GM12878 (cell line): Measurements from ENCODE around the gene KCNMB3. TPM values are rescaled to one million over a fixed set of nuclear protein-coding genes. Genes with fewer than 3 reads are reported as not detected.

Experiments
- ATAC-seq: fragments of 200-7000 bp; cut with Tn5 transposase; 3 replicates; pipeline ENCODE4 v1.9.1; 2020; ENCODE audit warnings: mild to moderate bottlenecking, moderate library complexity
- BruUV-seq: library from RNA; stranded (reverse); fragments of 400-500 nt; replicated peaks from 2 replicates; lab custom pipeline; 2021; lab: Mats Ljungman, UMichigan
- CTCF ChIA-PET: fragments of 300-600 bp; sonication (Branson Sonifier 250); formaldehyde crosslinking; extraction: SDS; loops from one replicate; lab custom pipeline; 2021; ENCODE audit warnings: inconsistent platforms; lab: Yijun Ruan, JAX
- POLR2A ChIA-PET: fragments of 350-600 bp; formaldehyde crosslinking; extraction: SDS; loops from one replicate; lab custom pipeline; 2021; ENCODE audit warnings: inconsistent platforms; lab: Charles Lee
- RAD21 ChIA-PET: fragments of 300-600 bp; sonication (Branson Sonifier 250); formaldehyde crosslinking; loops from one replicate; lab custom pipeline; 2023; ENCODE audit warnings: antibody characterized with exemption; ENCODE audit not compliant: unreplicated experiment; lab: Charles Lee
- SMC1A ChIA-PET: fragments of 300-600 bp; sonication (Branson Sonifier 250); formaldehyde crosslinking; loops from one replicate; lab custom pipeline; 2023; ENCODE audit not compliant: unreplicated experiment, uncharacterized antibody; lab: Charles Lee
- DNase-seq: peaks from one replicate; pipeline ENCODE4 v3.0.0-alpha.2; 2011; ENCODE audit warnings: low read depth, low spot score
- FAIRE-seq: peaks from 3 replicates; lab custom pipeline; 2011; peaks lifted over from hg19 to GRCh38; lab: Jason Lieb, UNC
- H2AFZ ChIP-seq: 2 replicates; pipeline ENCODE4 v1.6.0; 2011; ENCODE audit warnings: low read depth, low read length, control low read depth; ENCODE audit not compliant: control insufficient read depth
- H3K27ac ChIP-seq: 2 replicates; pipeline ENCODE4 v1.5.1; 2011; ENCODE audit warnings: control low read depth; ENCODE audit not compliant: control insufficient read depth, insufficient read depth
- H3K27me3 ChIP-seq, 2 experiments: replicated peaks in 1 of 2; 2 replicates each; pipeline versions ENCODE4 v1.6.0 to v1.6.1; 2011; ENCODE audit warnings: low read length in 1 of 2; ENCODE audit not compliant: control insufficient read depth in 2 of 2, insufficient read depth in 2 of 2
- H3K36me3 ChIP-seq, 2 experiments: 2 replicates each; pipeline ENCODE4 v1.5.1; 2011; ENCODE audit warnings: low read length in 1 of 2; ENCODE audit not compliant: control insufficient read depth in 2 of 2, insufficient read depth in 2 of 2
- H3K4me1 ChIP-seq: 2 replicates; pipeline ENCODE4 v1.6.1; 2011; ENCODE audit warnings: mild to moderate bottlenecking, low read length, moderate library complexity, mixed read lengths; ENCODE audit not compliant: control insufficient read depth, insufficient read depth
- H3K4me2 ChIP-seq: 2 replicates; pipeline ENCODE4 v1.6.0; 2011; ENCODE audit warnings: control low read depth; ENCODE audit not compliant: control insufficient read depth, insufficient read depth
- H3K4me3 ChIP-seq: fragments of 200-600 bp; sonication (generic); 2 replicates; pipeline ENCODE4 v1.5.1; 2016
- H3K79me2 ChIP-seq: 2 replicates; pipeline ENCODE4 v1.6.0; 2011; ENCODE audit warnings: low read length; ENCODE audit not compliant: control insufficient read depth, insufficient read depth
- H3K9ac ChIP-seq: 2 replicates; pipeline ENCODE4 v1.8.0; 2011; ENCODE audit warnings: low read length, control low read depth, mixed read lengths; ENCODE audit not compliant: control insufficient read depth, insufficient read depth
- H3K9me3 ChIP-seq: replicated peaks from 3 replicates; pipeline ENCODE4 v1.5.1; 2011; ENCODE audit warnings: mild to moderate bottlenecking, low read length; ENCODE audit not compliant: control insufficient read depth, insufficient read depth
- H4K20me1 ChIP-seq: 2 replicates; pipeline ENCODE4 v1.6.0; 2011; ENCODE audit not compliant: control insufficient read depth, insufficient read depth
- ATF7 ChIP-seq: fragments of 450-650 bp; IDR thresholded peaks from 2 replicates; pipeline ENCODE4 v1.6.1; 2016; ENCODE audit warnings: low read depth, mild to moderate bottlenecking
- CBFB ChIP-seq: IDR thresholded peaks from 2 replicates; pipeline ENCODE4 v1.6.1; 2016; ENCODE audit warnings: antibody characterized with exemption, low read depth
- CBX3 ChIP-seq: fragments of 200-600 bp; sonication (generic); IDR thresholded peaks from 2 replicates; pipeline ENCODE4 v1.6.1; 2016; ENCODE audit warnings: low read depth, borderline replicate concordance
- CREM ChIP-seq: IDR thresholded peaks from 2 replicates; pipeline ENCODE4 v1.6.1; 2014; ENCODE audit warnings: antibody characterized with exemption, low read depth
- HDAC2 ChIP-seq: fragments of 200-600 bp; sonication (generic); IDR thresholded peaks from 2 replicates; pipeline ENCODE4 v1.6.1; 2017
- JUNB ChIP-seq: IDR thresholded peaks from 2 replicates; pipeline ENCODE4 v1.6.1; 2016; ENCODE audit warnings: antibody characterized with exemption, mild to moderate bottlenecking
- NFIC ChIP-seq: IDR thresholded peaks from 2 replicates; pipeline ENCODE4 v1.6.1; 2012; ENCODE audit warnings: low read depth, mild to moderate bottlenecking, inconsistent platforms, low read length, moderate library complexity
- SIN3A ChIP-seq: IDR thresholded peaks from 2 replicates; pipeline ENCODE4 v1.6.1; 2012; ENCODE audit warnings: low read depth, low read length, improper control_type of control experiment
- TCF12 ChIP-seq: IDR thresholded peaks from 2 replicates; pipeline ENCODE4 v1.6.1; 2011; ENCODE audit warnings: low read depth, mild to moderate bottlenecking, low read length
- YBX1 ChIP-seq: fragments of 450-650 bp; IDR thresholded peaks from 2 replicates; pipeline ENCODE4 v1.6.1; 2016; ENCODE audit warnings: antibody characterized with exemption
- ZBED1 ChIP-seq: IDR thresholded peaks from 2 replicates; pipeline ENCODE4 v1.6.1; 2016; ENCODE audit warnings: borderline replicate concordance
- WGBS: methylation state at CpG from one replicate; pipeline ENCODE4 v1.1.6; 2016; ENCODE audit warnings: low lambda C conversion rate; ENCODE audit not compliant: insufficient replicate concordance, insufficient coverage; ENCODE audit errors: missing lambda C conversion rate; 5-methylcytosine and 5-hydroxymethylcytosine counted together
- in situ Hi-C: fragments of 300-500 bp; cut with MboI; formaldehyde crosslinking; loops from 9 replicates; pipeline ENCODE4 v1.14.3; 2018; ENCODE audit warnings: mixed read lengths
- intact Hi-C: fragments of 100-400 bp; cut with micrococcal nuclease; formaldehyde crosslinking; loops from one replicate; pipeline ENCODE4 v1.14.2; 2022; ENCODE audit not compliant: unreplicated experiment
- polyA plus RNA-seq, 11 experiments: library from polyadenylated mRNA; depleted of rRNA in 4 of 11; unstranded in 6 of 11; stranded (reverse) in 5 of 11; fragments of >200 nt; fragmentation: Nextera tagmentation in 4 of 11; fragmentation: Illumina TruSeq in 1 of 11; extraction: Ambion mirVana in 4 of 11; extraction: Trizol in 1 of 11; gene quantifications; 1 replicate in 1 of 11; 2 replicates in 10 of 11; pipeline versions ENCODE4 v1.2.1 to v1.2.3, GENCODE V29; 2011 to 2016; ENCODE audit warnings: inconsistent platforms in 2 of 11, missing spikeins in 2 of 11, low read depth in 1 of 11
- total RNA-seq, 4 experiments: library from RNA; depleted of rRNA in 3 of 4; stranded (reverse); fragments of >200 nt in 3 of 4; fragmentation: Illumina TruSeq in 1 of 4; extraction: Trizol in 1 of 4; gene quantifications; 2 replicates each; pipeline versions ENCODE4 v1.2.1 to v1.2.3, GENCODE V29; 2013 to 2021
- TF ChIP-seq, protein P1 (sequence below): fragments of 450-650 bp; IDR thresholded peaks from 2 replicates; pipeline ENCODE4 v1.6.1; 2017; ENCODE audit warnings: mild to moderate bottlenecking
- TF ChIP-seq, protein P2 (sequence below): IDR thresholded peaks from 2 replicates; pipeline ENCODE4 v1.6.1; 2012; ENCODE audit warnings: low read depth, low read length, improper control_type of control experiment
- TF ChIP-seq, protein P3 (sequence below): IDR thresholded peaks from 2 replicates; pipeline ENCODE4 v1.6.1; 2011; ENCODE audit warnings: mild to moderate bottlenecking, low read depth, low read length, moderate library complexity; ENCODE audit not compliant: insufficient replicate concordance
- TF ChIP-seq, protein P4 (sequence below): fragments of 450-650 bp; IDR thresholded peaks from 2 replicates; pipeline ENCODE4 v1.6.1; 2016; ENCODE audit warnings: mild to moderate bottlenecking
- TF ChIP-seq, protein P5 (sequence below): fragments of 450-650 bp; IDR thresholded peaks from 2 replicates; pipeline ENCODE4 v1.6.1; 2017; ENCODE audit warnings: mild to moderate bottlenecking, low read depth, inconsistent platforms; ENCODE audit not compliant: poor library complexity, severe bottlenecking

Gene KCNMB3
- total and polyA plus RNA-seq, 10 of the 15 experiments (the other 5 are each of a cell fraction or from before 2014, with no cell fraction given): 0.20 to 4.6 (median 2.2) TPM

- no peak for TF ChIP-seq NFIC
- TF ChIP-seq ZBED1: no peak
- TF ChIP-seq, protein P1, sequence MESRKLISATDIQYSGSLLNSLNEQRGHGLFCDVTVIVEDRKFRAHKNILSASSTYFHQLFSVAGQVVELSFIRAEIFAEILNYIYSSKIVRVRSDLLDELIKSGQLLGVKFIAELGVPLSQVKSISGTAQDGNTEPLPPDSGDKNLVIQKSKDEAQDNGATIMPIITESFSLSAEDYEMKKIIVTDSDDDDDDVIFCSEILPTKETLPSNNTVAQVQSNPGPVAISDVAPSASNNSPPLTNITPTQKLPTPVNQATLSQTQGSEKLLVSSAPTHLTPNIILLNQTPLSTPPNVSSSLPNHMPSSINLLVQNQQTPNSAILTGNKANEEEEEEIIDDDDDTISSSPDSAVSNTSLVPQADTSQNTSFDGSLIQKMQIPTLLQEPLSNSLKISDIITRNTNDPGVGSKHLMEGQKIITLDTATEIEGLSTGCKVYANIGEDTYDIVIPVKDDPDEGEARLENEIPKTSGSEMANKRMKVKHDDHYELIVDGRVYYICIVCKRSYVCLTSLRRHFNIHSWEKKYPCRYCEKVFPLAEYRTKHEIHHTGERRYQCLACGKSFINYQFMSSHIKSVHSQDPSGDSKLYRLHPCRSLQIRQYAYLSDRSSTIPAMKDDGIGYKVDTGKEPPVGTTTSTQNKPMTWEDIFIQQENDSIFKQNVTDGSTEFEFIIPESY: no peak
- TF ChIP-seq, protein P2, sequence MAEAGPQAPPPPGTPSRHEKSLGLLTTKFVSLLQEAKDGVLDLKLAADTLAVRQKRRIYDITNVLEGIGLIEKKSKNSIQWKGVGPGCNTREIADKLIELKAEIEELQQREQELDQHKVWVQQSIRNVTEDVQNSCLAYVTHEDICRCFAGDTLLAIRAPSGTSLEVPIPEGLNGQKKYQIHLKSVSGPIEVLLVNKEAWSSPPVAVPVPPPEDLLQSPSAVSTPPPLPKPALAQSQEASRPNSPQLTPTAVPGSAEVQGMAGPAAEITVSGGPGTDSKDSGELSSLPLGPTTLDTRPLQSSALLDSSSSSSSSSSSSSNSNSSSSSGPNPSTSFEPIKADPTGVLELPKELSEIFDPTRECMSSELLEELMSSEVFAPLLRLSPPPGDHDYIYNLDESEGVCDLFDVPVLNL: no peak
Measured at GRCh38 chr3:179196700-179197099, 54.2 kb downstream of the KCNMB3 start (continued).

- 0 out of 4 replicates have a peak, but pooled peaks cover 0 to 2% of the 10 kb centered on the region in 2 experiments for H3K36me3 ChIP-seq
- H3K27ac ChIP-seq: no peak overlapping the region
- H3K27me3 ChIP-seq: no peaks in the 10 kb centered on the region
- ChIA-PET RAD21 (interaction anchor here (0.7 to 1.4 kb wide), 3 partner anchors 18 to 47 kb away, joined by 3 to 4 read pairs (median 3); no protein-coding TSS in a partner anchor), POLR2A (no interaction called here), CTCF (interaction anchor here (0.6 to 0.7 kb wide), 2 partner anchors 49 to 183 kb away, joined by 3 read pairs; no protein-coding TSS in a partner anchor), SMC1A (interaction anchor here (1.1 to 2.4 kb wide), 3 partner anchors 14 to 76 kb away, joined by 4 to 10 read pairs (median 5); no protein-coding TSS in a partner anchor)
- 0% methylated on average over 1 of the region's 1 CpG for WGBS
- H4K20me1 ChIP-seq: no peaks in the 10 kb centered on the region
- no peak overlapping the region for H2AFZ ChIP-seq
- ATAC-seq: peak; percentile 88
- BruUV-seq: no TSS peak
- no peak overlapping the region for H3K9ac ChIP-seq
- intact Hi-C loops: loop anchor here (2.0 kb wide), 1 partner anchor 47 kb away; the partner anchor contains the start of gene PIK3CA
- peaks cover 6% of the 10 kb centered on the region for H3K79me2 ChIP-seq
- peak overlapping the region; percentile 22; the same call in 1 of the 2 replicates for H3K4me2 ChIP-seq
- in situ Hi-C loops: no loop called here
- no peaks in the 10 kb centered on the region for H3K9me3 ChIP-seq
- peak; percentile 24 for DNase-seq
- peak; percentile 78 for FAIRE-seq
- peaks cover 7% of the 10 kb centered on the region for H3K4me1 ChIP-seq
- H3K4me3 ChIP-seq: no peak overlapping the region
- peak; percentile 39; the same call in 1 of the 2 replicates for TF ChIP-seq JUNB
- TF ChIP-seq TCF12: peak; percentile 87
- peak; percentile 76 for TF ChIP-seq ATF7
- TF ChIP-seq, protein P3, sequence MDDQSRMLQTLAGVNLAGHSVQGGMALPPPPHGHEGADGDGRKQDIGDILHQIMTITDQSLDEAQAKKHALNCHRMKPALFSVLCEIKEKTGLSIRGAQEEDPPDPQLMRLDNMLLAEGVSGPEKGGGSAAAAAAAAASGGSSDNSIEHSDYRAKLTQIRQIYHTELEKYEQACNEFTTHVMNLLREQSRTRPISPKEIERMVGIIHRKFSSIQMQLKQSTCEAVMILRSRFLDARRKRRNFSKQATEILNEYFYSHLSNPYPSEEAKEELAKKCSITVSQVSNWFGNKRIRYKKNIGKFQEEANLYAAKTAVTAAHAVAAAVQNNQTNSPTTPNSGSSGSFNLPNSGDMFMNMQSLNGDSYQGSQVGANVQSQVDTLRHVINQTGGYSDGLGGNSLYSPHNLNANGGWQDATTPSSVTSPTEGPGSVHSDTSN: peak; percentile 19
- no peak for TF ChIP-seq YBX1
- no peak for TF ChIP-seq CREM
- TF ChIP-seq, protein P4, sequence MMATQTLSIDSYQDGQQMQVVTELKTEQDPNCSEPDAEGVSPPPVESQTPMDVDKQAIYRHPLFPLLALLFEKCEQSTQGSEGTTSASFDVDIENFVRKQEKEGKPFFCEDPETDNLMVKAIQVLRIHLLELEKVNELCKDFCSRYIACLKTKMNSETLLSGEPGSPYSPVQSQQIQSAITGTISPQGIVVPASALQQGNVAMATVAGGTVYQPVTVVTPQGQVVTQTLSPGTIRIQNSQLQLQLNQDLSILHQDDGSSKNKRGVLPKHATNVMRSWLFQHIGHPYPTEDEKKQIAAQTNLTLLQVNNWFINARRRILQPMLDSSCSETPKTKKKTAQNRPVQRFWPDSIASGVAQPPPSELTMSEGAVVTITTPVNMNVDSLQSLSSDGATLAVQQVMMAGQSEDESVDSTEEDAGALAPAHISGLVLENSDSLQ: peak; percentile 75
- peak; percentile 85 for TF ChIP-seq CBFB
- TF ChIP-seq, protein P5, sequence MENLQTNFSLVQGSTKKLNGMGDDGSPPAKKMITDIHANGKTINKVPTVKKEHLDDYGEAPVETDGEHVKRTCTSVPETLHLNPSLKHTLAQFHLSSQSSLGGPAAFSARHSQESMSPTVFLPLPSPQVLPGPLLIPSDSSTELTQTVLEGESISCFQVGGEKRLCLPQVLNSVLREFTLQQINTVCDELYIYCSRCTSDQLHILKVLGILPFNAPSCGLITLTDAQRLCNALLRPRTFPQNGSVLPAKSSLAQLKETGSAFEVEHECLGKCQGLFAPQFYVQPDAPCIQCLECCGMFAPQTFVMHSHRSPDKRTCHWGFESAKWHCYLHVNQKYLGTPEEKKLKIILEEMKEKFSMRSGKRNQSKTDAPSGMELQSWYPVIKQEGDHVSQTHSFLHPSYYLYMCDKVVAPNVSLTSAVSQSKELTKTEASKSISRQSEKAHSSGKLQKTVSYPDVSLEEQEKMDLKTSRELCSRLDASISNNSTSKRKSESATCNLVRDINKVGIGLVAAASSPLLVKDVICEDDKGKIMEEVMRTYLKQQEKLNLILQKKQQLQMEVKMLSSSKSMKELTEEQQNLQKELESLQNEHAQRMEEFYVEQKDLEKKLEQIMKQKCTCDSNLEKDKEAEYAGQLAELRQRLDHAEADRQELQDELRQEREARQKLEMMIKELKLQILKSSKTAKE: peak; percentile 42
- no peak for TF ChIP-seq HDAC2
- 0 out of 2 replicates have a peak, but pooled peaks have one; percentile 46 for TF ChIP-seq SIN3A
- no peak for TF ChIP-seq CBX3
Measured at GRCh38 chr3:179196098-179196497, 54.8 kb downstream of the KCNMB3 start.
